Germinal center (tissue), 1 donor: ENCODE data around the gene DHX34.
A peak's percentile ranks its signal among the peaks of the same experiment; 100 is the strongest.
"Not testable (repeated sequence)": the region's sequence is repeated elsewhere in the genome, so short reads cannot be mapped to it uniquely, and the experiment has no call there.

Experiments
- DNase-seq: peaks from one replicate; pipeline ENCODE4 v3.0.0; 2012; ENCODE audit warnings: mixed read lengths, low spot score

DHX34 gene

GRCh38 chr19:47331490-47331889 lies 17.6 kb upstream of the DHX34 start:
- no peak for DNase-seq

- DNase-seq = no peak
Measured at GRCh38 chr19:47331931-47332547, 17.1 kb upstream of the DHX34 start, which contains the start of gene C5AR2. TSS of gene C5AR2 (plus strand) at chr19:47332175. CDS start at chr19:47340800, 8,625 bp downstream.

GRCh38 chr19:47336765-47337718 lies 12.1 kb upstream of the DHX34 start:
- DNase-seq = not testable (repeated sequence)

DNA sequence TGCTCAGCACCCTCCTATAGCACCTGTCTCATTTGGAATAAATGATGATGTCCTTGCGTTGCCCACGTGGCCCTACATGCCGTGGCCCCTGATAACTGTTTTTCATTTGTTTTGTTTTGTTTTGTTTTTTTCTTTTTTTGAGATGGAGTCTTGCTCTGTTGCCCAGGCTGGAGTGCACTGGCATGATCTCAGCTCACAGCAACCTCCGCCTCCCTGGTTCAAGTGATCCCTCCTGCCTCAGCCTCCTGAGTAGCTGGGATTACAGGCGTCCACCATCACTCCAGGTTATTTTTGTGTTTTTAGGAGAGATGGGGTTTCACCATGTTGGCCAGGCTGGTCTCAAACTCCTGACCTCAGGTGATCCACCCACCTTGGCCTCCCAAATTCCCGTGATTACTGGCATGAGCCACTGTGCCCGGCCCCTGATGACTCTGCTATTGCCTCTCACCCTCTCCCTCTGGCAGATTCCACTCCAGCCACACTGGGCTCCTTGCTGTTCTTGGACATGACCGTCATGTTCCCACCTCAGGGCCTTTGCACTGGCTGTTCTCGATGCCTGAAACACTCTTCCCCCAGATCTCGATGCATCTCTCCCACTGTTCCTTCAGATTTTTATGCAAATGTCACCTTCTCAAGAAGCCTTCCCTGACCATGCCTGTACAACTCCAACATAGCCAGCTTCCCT lies 9.8 kb upstream of the DHX34 start:
- no peak for DNase-seq

DNA sequence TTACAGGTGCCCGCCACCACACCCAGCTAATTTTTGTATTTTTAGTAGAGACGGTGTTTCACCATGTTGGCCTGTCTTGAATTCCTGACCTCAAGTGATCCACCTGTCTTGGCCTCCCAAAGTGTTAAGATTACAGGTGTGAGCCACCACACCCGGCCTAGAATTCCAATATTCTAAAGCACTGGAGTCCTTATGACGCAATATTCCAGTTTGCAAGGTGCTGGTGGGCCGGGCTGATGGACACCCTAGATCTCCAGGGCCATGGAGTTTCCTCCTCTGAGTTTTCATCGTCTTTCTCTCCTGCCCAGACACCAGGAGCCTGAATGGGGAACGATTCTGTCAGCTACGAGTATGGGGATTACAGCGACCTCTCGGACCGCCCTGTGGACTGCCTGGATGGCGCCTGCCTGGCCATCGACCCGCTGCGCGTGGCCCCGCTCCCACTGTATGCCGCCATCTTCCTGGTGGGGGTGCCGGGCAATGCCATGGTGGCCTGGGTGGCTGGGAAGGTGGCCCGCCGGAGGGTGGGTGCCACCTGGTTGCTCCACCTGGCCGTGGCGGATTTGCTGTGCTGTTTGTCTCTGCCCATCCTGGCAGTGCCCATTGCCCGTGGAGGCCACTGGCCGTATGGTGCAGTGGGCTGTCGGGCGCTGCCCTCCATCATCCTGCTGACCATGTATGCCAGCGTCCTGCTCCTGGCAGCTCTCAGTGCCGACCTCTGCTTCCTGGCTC lies 8.5 kb upstream of the DHX34 start:
- no peak for DNase-seq

- DNase-seq = no peak
Measured at GRCh38 chr19:47341734-47342133, 7.4 kb upstream of the DHX34 start.

DNA sequence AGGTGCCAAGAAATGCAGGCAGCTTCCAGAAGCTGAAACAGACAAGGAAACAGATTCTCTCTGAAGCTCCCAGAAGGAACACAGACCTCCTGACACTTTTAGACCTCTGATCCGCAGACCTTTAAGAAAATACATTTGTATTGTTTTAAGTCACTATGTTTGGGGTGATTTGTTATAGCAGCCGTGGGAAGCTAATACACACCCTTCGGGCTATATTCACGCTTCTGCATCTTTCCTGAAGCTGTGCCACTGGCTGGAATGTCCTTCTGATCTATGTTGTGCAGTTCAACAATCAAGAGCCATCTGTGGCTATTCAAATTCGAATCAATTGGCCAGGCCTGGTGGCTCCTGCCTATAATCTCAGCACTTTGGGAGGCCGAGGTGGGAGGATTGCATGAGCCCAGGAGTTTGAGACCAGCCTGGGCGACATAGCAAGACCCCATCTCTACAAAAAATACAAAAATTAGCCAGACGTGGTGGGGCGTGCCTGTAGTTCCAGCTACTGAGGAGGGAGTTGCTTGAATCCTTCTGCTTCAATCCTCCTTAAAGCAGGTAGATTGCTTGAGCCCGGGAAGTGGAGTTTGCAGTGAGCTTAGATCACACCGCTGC lies 5.8 kb upstream of the DHX34 start:
- DNase-seq = no peak

- DNase-seq = no peak
Measured at GRCh38 chr19:47344425-47344824, 4.7 kb upstream of the DHX34 start.

- DNase-seq = not testable (repeated sequence)
Measured at GRCh38 chr19:47346024-47346423, 3.1 kb upstream of the DHX34 start.

- no peak for DNase-seq
Measured at GRCh38 chr19:47350630-47351029, 1.5 kb downstream of the DHX34 start.

DNA sequence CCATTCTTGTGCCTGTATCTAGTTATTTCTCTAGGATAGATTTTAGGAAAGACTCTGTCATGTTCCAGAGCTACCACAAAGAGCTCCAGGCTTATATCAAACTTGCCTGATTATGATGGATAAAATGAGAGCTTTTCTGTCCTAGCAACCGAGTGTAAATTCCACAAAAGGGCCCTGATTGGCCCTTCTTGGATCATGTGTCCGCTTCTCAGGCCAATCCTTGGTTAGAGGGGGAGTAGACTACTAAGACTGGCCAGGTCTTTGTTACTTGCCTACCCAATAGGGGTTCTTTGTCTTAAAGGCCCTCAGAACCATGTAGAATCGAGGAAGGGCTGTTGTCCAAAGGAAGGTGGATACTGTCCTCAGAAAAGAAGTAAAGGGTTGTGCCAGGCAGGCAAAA lies 2.4 kb downstream of the DHX34 start:
- DNase-seq = peak; percentile 61

- DNase-seq = no peak
Measured at GRCh38 chr19:47352095-47352494, 3.0 kb downstream of the DHX34 start.

DNA sequence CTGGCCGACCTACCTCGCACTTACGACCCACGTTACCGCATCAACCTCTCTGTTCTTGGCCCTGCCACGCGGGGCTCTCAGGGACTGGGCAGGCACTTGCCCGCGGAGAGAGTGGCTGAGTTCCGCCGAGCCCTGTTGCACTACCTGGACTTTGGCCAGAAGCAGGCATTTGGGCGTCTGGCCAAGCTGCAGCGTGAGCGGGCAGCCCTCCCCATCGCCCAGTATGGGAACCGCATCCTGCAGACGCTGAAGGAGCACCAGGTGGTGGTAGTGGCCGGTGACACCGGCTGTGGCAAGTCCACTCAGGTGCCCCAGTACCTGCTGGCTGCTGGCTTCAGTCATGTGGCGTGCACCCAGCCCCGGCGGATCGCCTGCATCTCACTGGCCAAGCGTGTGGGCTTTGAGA lies 4.2 kb downstream of the DHX34 start:
- DNase-seq = no peak

DNA sequence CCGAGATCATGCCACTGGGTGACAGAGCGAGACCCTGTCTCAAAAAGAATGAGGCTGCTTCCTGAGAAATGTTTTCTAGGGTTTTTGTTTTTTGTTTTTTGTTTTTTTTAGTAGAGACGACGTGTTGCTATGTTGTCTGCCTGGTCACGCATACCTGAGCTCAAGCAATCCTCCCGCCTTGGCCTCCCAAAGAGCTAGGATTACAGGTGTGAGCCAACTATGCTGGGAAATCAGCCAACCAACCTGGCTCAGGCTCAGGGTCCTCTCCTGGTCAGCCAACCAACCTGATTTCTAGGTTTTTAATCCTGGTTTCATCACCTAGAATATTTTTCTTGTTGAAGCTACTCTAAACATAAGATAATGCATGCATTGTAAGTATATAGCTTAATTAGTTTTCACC lies 7.8 kb downstream of the DHX34 start:
- no peak for DNase-seq

DNA sequence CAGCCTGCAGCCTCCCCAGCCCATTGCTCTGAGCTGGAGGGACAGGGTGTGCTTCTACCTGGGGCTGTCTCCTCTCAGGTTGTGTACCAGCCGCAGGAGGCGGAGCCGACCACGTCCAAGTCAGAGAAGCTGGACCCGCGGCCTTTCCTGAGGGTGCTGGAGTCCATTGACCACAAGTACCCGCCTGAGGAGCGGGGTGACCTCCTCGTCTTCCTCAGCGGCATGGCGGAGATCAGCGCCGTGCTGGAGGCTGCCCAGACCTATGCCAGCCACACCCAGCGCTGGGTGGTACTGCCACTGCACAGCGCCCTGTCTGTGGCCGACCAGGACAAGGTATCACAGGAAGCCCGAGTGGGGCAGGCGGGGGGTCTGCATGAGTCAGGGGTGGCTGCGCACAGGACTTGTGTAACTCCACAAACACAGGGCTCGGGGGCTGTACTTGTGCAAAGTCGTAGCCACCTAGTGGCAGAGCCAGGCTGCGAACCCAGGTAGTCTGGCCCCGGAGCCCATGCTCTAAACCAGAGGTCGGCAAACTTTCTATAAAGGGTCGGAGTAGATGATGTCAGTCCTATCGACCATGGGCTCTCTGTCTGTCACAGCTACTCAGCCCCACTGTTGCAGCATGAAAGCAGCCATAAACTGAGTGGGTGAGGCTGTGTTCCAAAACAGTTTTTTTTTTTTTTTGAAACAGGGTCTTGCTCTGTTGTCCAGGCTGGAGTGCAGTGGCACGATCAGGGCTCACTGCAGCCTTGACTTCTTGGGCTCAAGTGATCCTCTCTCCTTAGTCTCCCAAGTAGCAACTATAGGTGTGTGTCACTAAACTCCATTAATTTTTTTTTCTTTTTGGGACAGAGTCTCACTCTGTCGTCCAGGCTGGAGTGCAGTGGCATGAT lies 8.9 kb downstream of the DHX34 start:
- DNase-seq = no peak

DNA sequence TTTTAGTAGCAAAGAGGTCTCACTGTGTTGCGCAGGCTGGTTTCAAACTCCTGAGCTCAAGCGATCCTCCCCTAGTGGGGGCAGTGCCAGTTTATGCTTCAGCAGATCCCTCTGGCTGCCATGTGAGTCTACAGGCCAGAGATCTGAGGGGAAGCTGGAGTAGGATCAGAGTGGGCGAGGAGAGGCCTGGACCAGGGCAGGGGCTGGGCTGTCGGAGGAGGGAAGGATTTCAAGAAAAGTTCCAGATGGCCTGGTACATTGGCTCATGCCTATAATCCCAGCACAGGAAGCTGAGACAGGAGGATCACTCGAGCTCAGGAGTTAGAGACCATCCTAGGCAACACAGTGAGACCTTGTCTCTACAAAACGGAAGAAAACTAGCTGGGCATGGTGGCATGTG lies 9.8 kb downstream of the DHX34 start:
- no peak for DNase-seq

- no peak for DNase-seq
Measured at GRCh38 chr19:47362321-47362720, 13.2 kb downstream of the DHX34 start.

- no peak for DNase-seq
Measured at GRCh38 chr19:47363758-47364531, 14.8 kb downstream of the DHX34 start.

- DNase-seq = not testable (repeated sequence)
Measured at GRCh38 chr19:47365455-47365854, 16.3 kb downstream of the DHX34 start.
